HG02840 (cell line): ENCODE measurements around the gene DMD.
A peak's percentile ranks its signal among the peaks of the same experiment; 100 is the strongest.

ENCODE experiments used
- ATAC-seq: cut with Tn5 transposase; IDR thresholded peaks from one replicate; pipeline ENCODE4 v1.9.1; 2021; ENCODE audit warnings: mild to moderate bottlenecking, moderate library complexity, moderate number of reproducible peaks; ENCODE audit not compliant: unreplicated experiment, low FRiP score

DMD gene

DNA sequence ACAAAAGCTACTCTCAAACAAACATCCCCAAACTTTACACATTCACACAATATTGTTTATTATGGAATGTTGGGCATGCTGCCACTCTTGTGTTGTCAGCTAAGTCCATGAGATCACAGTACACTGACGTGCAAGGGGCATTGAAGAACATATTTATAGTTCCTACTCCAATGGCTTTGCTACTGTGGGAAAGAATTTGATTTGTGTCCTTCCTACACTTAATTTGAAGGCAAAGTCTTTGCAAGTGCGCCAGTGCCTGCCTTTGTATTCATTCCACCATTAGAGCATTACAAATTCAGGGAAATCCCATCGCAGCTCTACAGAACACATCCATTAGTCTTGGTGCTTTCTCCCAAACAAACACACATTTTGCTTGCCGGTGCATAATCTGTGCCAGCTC is 2094.1 kb downstream of the DMD start:
- ATAC-seq, result no peak

DNA sequence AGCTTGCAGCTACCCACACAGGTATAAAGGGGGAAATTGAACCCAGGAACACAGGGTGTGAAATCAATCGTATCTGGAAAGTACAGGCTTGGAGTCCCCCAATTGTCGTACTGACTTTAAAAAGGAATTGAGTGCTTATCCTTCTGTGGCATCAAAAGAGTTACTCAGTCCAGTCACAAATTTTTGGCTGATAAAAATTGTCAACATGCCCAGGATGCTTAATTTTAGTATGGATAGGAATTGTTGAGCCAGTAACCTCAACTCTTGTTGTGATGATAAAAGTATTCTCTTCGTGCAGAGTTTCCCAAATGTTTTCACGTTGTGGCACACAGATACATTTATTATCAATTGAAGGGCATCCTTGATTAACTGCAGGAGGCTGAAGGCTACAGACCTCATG is 2096.0 kb downstream of the DMD start:
- ATAC-seq, result no peak

DNA sequence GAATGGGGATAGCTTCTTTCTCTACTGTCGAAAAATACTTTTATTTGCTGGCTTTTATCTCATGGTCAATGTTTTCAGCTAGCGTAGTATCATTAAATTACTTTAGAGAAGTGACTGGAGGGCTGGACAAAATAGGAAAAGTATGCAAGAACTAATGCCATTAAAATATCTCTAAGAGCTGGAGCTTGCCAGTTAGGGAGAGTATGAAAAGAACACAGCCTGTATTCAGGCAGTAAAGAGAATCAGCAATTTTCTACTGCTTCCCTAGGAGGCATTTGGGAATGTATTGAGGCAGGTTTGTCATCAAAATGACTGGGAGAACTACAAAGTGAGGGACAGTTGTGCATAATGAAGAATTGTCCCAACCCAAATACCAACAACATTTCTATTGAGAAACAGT is 2096.5 kb downstream of the DMD start:
- no peak for ATAC-seq

DNA sequence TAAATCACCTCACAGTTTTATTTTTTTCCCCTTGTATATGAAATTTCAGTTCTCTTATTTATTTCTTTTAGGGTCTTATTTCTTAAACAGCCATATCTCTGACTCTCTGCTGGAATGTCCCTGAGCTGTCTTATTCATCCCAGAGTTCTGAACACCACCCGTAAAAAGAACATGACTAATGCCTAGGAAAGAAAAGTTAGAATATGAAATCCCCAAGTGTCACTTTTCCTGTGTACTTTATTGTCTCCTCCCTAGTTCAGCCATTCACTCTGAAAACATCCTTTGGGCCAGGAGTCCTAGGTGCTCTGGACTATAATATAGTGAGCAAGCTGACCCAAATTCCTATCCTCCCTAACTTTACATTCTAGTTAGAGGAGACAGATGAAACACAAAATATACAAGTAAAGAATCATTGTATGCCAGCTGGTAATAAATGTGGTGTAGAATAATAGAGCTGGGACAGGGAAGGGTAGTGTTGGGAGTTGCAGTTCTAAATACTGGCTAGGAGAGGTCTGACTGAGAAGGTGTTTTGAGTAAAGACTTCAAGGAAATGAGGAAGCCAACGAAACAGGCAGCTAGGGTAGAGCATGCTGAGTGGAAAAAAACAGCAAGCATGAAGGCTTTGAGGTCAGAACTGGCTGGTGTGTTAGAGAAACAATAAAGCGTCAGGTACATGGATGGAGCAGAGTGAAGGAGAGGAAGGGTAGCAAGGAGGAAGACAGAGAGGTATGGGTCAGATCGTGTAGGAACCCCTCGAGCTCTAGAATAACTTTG is 2098.9 kb downstream of the DMD start:
- no peak for ATAC-seq

DNA sequence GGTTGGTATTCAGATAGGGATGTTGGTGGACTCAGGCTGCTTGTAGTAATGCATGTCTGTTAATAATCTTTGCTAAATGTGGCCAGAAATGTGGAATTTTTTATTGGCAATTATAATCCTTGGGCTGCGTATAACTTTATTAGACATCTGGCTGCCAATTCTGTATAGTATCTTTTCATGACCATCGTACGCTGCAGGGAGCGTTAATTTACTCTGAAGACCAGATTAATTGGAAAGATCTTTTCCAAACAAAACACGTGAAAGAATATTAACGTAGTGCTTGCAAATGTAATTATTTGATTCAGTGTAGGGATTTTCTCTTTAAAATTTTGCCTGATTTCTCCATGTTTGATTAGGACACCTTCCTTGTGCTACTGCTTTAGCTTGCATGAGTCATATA is 2100.7 kb downstream of the DMD start:
- no peak for ATAC-seq

DNA sequence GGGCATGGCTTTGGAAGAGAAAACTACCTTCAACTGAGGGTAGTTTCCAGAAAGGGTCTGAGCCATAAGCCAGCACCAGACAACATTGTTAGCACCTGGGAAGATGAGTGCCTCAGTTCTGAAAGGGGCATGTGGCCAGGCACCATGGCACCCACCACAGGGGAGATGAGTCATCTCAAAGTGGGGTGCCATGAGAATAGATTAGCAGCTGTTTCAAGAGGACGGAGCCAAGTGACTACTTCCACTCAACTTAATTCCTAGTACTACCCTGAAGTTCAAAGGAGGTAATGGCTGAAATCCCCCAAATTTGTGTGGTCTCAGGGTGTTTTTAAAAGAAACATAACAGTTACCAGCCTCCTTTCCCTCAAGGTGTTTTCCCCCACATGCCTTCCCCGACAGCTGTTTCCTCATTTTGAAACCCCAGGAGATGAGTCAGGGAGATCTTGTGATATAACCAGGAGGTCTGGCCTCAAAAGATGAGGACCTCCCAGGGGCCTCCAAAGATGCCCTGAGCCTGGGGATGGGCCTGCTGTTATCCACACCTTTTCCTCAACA is 2111.7 kb downstream of the DMD start:
- peak; percentile 73 for ATAC-seq

DNA sequence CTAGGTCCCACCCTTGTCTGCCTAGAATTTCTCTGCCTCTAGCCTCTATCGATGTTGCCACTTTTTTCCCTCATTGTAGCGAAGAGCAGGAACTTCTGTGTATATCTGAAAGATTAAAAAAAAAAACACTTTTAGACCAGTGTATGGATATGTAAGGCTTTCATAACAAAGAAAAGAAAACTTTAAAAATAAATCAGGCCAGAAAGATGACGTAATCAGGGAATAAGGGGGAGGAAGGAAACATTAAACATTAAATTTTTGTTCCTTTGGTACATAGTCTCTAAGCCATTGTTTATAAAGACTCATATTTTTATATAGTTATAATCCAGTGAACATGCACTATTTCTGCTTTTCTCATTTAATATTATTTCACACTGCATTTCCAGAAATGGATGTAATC is 2113.3 kb downstream of the DMD start:
- ATAC-seq, result no peak

DNA sequence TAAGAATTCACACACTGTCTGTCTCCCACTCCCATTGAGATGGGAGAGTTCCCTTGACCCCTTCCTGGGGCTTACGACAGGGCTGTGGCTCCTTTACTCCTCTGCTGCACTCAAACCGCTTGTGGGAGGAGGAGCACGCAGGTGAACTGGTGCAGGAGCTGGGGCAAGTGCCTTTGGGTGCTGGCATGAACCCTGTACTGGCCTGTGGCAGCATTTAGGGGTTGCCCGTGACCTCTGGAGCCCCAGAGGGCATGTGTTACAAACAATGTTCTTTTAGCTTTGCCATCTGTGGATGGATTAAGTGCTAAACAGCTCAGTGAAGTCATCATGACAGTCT is 2117.7 kb downstream of the DMD start:
- no peak for ATAC-seq

DNA sequence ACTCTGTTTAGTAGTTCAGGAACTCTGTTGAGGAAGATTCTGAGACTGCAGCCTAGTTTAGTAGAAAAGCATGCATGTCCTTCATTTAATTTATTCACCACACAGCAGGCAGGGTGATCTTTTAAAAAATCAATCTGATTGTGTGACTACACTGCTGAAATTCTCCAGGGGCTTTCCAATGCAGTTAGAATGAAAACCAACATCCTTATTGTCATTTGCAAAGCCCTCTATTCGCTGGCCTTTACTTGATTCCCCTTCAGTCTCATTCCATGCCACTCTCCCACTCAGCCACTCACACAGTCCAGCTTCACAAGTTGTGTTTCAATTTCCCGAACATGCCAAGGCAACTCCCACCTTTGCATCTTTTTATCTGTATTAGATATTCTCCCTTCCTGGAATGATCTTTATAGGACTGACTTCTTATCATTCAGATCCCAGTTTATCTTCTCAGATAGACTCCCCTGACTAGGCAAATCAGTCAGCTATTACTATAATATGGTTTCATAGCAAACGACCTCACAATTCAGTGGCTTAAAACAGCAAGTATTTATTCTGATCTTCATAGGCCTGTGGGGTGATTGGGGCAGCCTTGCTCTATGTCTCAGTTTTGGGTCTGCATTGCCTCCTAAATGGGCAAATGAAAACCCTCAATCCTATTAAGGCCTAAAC is 2118.2 kb downstream of the DMD start:
- ATAC-seq, result no peak

DNA sequence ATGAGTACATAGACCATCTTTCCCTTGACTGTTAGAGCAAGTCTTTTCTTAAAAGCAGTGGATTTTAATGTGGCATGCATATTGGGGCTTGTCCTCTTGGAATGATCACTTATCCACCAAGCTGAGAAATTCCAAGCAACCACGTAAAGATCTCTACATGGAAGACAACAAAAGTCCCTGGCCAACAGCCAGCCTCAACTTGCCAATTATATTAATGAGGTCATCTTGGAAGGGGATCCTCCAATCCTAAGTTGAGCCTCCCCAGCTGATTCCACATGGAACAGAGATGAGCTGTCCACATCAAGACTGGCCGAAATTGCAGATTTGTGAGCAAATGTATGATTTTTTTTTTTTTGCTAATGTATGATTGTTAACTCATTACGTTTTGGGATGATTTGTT is 2118.9 kb downstream of the DMD start:
- ATAC-seq, result no peak

DNA sequence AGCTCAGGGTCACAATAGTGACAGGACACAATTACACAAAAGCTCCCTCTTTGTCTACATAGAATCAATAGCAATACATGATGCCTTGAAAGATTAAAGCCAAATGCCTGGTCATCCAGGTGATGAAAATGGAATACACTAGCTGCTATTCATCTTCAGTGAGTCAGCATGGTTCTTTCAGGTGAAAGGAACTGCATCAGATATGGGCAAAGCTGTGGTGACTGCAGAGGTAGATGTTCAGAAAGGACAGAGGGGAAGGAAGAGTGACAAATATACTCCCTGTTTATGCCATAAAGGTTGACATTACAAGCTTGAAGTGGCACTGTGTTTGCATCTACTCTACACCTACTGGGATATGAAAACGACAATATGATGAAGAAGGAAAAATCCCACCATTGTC is 2119.5 kb downstream of the DMD start:
- ATAC-seq, result no peak

DNA sequence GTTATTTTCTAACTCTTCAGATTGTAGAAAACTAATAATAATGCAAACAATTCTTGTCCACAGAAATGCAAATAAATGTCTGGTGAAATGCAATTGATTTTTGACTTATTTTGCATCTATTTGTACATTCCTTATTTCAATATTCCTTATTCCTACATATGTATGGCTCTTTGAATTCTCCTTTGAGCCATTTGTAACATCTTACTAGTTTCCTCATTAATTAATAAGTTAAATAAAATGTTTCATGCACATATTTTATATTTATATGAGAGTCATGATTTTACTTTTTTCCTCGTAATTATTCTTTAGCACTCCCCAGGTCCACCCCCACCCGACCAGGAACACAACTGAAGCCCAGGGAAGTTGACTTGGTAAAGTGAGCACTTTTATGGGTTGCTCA is 2136.8 kb downstream of the DMD start:
- ATAC-seq, result no peak

DNA sequence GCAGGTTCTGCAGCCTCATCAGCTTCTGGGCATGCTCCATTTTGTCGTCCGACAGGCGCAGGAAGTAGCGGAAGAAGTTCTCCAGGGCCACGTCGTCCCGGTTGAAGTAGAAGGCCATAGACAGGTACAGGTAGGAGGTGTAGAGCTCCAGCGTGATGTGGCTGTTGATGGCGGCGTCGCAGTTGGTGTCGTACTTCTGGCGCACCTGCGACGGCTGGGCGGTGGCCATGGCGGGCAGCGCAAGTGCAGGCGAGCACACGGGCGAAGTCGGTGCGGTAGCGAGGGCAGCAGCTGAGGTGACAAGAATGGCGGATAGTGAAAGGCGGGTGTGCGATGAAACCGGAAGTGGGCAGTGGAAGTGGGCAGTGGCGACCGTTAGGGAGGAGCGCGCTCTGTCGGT is 2139.6 kb downstream of the DMD start, which contains the start of gene FTHL17:
FTHL17 (minus strand) TSS at position 317 of the 400 bp plus-strand sequence; CDS start at position 229, 88 bp downstream.
- no peak for ATAC-seq

DNA sequence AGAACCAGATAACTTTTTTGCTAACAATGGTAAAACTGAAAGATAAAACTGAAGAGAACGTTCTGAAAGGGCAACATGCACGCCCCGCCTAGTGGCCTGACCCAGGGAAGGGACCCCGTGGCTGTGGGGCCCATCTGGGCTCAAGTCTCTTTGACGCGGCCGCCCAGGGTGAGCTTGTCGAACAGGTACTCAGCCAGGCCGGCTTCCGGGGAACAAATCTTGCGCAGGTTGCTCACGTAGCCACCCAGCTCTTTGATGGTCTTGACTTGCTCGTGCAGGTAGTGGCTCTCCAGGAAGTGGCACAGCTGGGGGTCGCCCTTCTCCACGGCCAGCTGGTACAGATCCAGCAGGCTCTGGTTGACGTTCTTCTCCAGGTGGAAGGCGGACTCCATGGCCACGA is 2140.1 kb downstream of the DMD start:
- no peak for ATAC-seq

DNA sequence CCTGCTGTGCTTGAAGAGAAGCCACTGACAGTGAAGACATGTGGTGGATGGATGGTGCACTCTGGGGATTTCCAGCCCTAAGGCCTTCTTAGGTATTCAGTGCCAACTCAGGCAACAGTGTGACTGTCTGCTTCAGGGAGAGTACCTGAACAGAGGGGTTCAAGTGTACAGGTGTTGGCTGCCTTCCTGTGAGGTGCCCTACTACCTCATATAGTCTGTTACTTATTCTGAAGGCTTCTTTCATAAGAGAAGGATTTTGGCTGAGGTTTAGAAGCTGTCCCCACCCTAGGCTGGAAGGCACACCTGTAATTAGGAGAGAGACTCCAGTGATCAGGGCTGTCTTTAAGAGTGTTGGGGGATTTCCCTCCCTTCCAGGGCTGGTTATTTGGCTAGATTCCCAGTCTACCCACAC is 2141.3 kb downstream of the DMD start:
- no peak for ATAC-seq
